Calu3 (cell line): ENCODE data around the gene GGN. TPM values are rescaled to one million over a fixed set of nuclear protein-coding genes. Genes with fewer than 3 reads are reported as not detected.
A peak's percentile ranks its signal among the peaks of the same experiment; 100 is the strongest.

Experiments used
- BruUV-seq: library from RNA; stranded (reverse); fragments of 400-500 nt; replicated peaks from 2 replicates; lab custom pipeline; 2021; lab: Mats Ljungman, UMichigan
- CTCF ChIA-PET: fragments of 300-600 bp; sonication (Branson Sonifier 250); formaldehyde crosslinking; loops from one replicate; lab custom pipeline; 2022; ENCODE audit warnings: antibody characterized with exemption; lab: Charles Lee
- DNase-seq: peaks from one replicate; pipeline ENCODE4 v3.0.0; 2022
- H3K27ac Mint-ChIP-seq: one replicate; pipeline ENCODE4 v1.8.0; 2022; ENCODE audit warnings: mixed read lengths; ENCODE audit not compliant: unreplicated experiment
- H3K27me3 Mint-ChIP-seq: one replicate; pipeline ENCODE4 v1.8.0; 2022; ENCODE audit warnings: mixed read lengths; ENCODE audit not compliant: unreplicated experiment
- H3K36me3 Mint-ChIP-seq: one replicate; pipeline ENCODE4 v1.8.0; 2022; ENCODE audit warnings: mild to moderate bottlenecking, moderate library complexity, mixed read lengths; ENCODE audit not compliant: insufficient read depth, unreplicated experiment
- H3K4me1 Mint-ChIP-seq: one replicate; pipeline ENCODE4 v1.8.0; 2022; ENCODE audit warnings: mild to moderate bottlenecking, low read depth, mixed read lengths; ENCODE audit not compliant: unreplicated experiment
- H3K4me3 Mint-ChIP-seq: one replicate; pipeline ENCODE4 v1.8.0; 2022; ENCODE audit warnings: mild to moderate bottlenecking, low read depth, moderate library complexity, mixed read lengths; ENCODE audit not compliant: unreplicated experiment
- H3K9me3 Mint-ChIP-seq: one replicate; pipeline ENCODE4 v1.8.0; 2022; ENCODE audit warnings: low read depth, mixed read lengths; ENCODE audit not compliant: unreplicated experiment
- CTCF ChIP-seq: fragments of 200-600 bp; IDR thresholded peaks from one replicate; pipeline ENCODE4 v1.8.0; 2022; ENCODE audit warnings: antibody characterized with exemption; ENCODE audit not compliant: unreplicated experiment
- intact Hi-C: fragments of 100-400 bp; cut with micrococcal nuclease; formaldehyde crosslinking; loops from one replicate; pipeline ENCODE4 v1.10.0; 2022; ENCODE audit not compliant: unreplicated experiment
- total RNA-seq: library from RNA; stranded (reverse); gene quantifications from 2 replicates; pipeline ENCODE4 v1.2.3, GENCODE V29; 2022

The GGN gene
- total RNA-seq, 1 experiment from 2014 or later, result 0.40 TPM

GRCh38 chr19:38421856-38422255, 34.0 kb upstream of the GGN start:
- no TSS peak for BruUV-seq
- H3K4me1 Mint-ChIP-seq, result peaks cover 21% of the 10 kb centered on the region
- no peaks in the 10 kb centered on the region for H3K9me3 Mint-ChIP-seq

DNA sequence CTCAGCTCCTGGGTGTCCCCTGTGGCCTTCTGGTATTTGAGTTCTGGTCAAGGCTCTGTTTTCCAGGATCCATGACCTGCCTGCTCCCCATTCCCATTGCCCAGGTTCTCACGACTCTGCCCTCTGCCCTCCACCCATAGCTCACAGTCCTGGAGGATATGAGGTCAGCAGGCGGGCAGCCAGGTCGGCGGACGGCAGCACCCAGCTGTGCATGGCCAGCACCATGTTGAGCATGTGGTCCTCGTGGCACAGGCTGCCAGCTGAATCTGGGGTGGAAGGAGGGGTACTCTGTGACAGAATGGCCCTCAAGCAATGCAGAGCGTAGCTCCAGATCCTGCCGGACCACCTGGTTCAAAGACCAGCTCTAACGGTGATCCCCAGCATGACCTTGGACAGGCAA, 33.1 kb upstream of the GGN start:
- peaks cover 23% of the 10 kb centered on the region for H3K4me1 Mint-ChIP-seq
- no peak for TF ChIP-seq CTCF
- H3K27me3 Mint-ChIP-seq, result peaks cover 62% of the 10 kb centered on the region
- H3K36me3 Mint-ChIP-seq, result peaks cover 7% of the 10 kb centered on the region
- no peaks in the 10 kb centered on the region for H3K9me3 Mint-ChIP-seq
- intact Hi-C loops, result no loop called here
- no peak overlapping the region for H3K4me3 Mint-ChIP-seq
- no TSS peak for BruUV-seq
- no peak for DNase-seq
- CTCF ChIA-PET, result no interaction called here
- H3K27ac Mint-ChIP-seq, result no peak overlapping the region

More at GRCh38 chr19:38421856-38422255, 34.0 kb upstream of the GGN start:
- H3K4me3 Mint-ChIP-seq, result no peak overlapping the region
- peaks cover 7% of the 10 kb centered on the region for H3K36me3 Mint-ChIP-seq
- no peak for DNase-seq
- TF ChIP-seq CTCF, result no peak
- CTCF ChIA-PET, result no interaction called here
- H3K27ac Mint-ChIP-seq, result no peak overlapping the region
- intact Hi-C loops, result no loop called here
- H3K27me3 Mint-ChIP-seq, result peaks cover 67% of the 10 kb centered on the region

DNA sequence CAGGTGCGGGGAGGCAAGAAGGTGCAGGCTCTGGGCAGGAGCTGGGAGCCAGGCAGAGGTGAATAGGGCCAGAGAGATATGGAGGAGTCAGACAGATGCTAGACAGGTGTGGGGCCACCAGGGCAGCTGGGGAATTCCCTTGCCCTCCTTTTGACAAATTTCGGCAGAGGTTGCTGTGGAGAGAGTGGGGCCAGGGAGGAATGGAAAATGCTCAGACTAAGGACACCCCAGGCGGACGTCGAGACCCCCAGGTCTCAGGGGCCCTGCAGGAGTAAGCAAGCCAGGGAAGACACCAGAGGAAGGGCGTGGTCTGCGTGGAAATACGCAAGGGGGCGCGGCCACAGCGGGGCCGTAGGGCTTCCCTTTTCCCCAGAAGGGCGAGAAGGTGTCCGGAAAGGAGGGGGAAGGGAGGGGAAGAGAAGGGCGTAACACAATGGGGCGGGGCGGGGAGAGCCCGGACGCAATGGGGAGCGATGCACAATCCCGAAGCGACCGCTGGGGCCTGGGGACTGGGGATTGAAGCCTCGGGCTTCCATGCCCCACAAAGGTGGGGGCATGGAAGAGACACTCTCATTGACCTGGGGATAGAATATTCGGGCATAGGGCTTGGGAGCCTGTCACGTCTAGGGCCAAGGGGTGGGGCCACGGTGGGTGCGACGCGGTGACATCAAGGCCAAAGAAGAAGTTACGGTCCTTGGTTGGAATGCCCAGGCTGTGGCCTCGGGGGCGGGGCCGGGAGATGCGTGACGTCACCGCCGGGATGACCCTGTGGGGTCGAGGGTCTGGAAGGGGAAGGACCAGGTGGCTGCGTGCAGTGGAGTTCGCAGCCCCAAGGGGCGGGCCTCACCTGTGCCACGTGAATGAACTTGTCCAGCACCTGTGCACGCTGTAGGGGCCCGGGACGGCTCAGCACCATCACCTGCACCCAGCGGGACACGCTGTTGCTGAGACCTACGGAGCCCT, 30.0 kb upstream of the GGN start:
- no peaks in the 10 kb centered on the region for H3K9me3 Mint-ChIP-seq
- H3K27ac Mint-ChIP-seq, result no peak overlapping the region
- H3K4me3 Mint-ChIP-seq, result peak overlapping the region; percentile 72
- H3K36me3 Mint-ChIP-seq, result peaks cover 7% of the 10 kb centered on the region
- H3K4me1 Mint-ChIP-seq, result peaks cover 23% of the 10 kb centered on the region
- DNase-seq, result peak; percentile 57
- no peak for TF ChIP-seq CTCF
- H3K27me3 Mint-ChIP-seq, result peaks cover 50% of the 10 kb centered on the region
- CTCF ChIA-PET, result interaction anchor here (0.6 kb wide), 1 partner anchor 191 kb away, joined by 3 read pairs; no protein-coding TSS in a partner anchor
- BruUV-seq, result no TSS peak
- intact Hi-C loops, result no loop called here

DNA sequence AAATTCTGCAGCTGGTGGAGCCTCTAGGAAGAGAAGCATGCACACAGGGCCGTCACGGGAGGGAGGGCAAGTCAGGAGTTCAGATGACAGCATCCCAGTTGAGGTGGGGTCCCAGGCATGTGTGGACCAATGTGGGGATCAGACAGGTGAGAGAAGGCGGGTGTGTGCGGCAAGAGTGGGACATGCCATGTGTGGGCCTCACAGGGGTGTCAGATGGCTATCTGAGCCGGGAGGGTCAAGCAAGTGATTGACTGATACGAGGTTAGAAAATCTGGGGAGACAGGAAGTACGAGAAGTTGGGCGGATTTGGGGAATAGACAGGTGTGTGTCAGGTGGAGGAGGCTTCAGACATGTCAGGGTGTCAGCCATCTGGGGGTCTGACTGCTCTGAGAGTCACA, 29.3 kb upstream of the GGN start:
- peaks cover 23% of the 10 kb centered on the region for H3K4me1 Mint-ChIP-seq
- H3K9me3 Mint-ChIP-seq, result no peaks in the 10 kb centered on the region
- peak overlapping the region; percentile 72 for H3K4me3 Mint-ChIP-seq
- intact Hi-C loops, result no loop called here
- CTCF ChIA-PET, result no interaction called here
- DNase-seq, result no peak
- peaks cover 7% of the 10 kb centered on the region for H3K36me3 Mint-ChIP-seq
- no TSS peak for BruUV-seq
- TF ChIP-seq CTCF, result no peak
- H3K27ac Mint-ChIP-seq, result no peak overlapping the region
- H3K27me3 Mint-ChIP-seq, result peaks cover 52% of the 10 kb centered on the region
